GM21528 (cell line): ENCODE data around the gene TSPAN9.

ENCODE experiments used
- ATAC-seq: cut with Tn5 transposase; IDR thresholded peaks from one replicate; pipeline ENCODE4 v1.9.1; 2021; ENCODE audit warnings: mild to moderate bottlenecking, moderate library complexity; ENCODE audit not compliant: unreplicated experiment, low FRiP score

The TSPAN9 gene

DNA sequence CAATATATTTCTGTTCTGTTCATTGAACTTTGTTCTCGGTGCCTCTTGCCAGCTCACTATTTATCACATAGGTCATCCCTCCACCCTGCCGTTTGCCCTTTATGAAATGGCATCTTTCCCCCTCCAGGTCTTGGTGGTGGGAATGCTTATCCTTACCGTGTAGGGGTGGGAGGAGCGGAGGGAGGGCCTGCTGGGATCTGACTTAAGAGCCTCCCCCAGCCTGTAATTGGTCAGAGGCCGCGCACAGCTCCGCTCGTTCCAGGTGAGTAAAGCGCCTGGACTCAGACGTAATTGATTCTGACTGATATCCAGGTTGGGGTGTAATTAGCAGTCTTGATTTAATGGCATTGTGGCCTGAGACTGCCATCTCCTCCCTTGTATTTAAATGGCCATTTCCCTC is 185.3 kb downstream of the TSPAN9 start:
- no peak for ATAC-seq

DNA sequence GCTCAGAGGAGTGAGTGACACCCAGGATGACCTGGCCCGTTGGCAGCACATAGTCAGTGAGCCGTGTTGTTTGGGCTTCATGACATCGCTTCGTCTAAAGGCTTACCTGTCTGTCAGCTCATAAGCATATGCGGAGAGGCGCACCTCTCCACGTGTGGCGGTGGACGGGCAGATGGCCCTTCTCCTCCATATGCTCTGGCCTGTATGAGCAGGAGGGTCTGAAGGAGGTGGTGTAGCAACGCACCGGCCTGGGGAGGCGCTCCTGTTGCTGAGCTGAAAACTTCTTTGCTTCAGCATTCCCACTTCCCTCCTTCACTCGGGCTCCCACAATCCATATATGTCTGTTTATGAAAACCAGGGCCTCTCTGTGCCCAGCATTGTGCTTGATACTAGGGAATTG is 186.1 kb downstream of the TSPAN9 start:
- ATAC-seq = no peak

GRCh38 chr12:3263939-3264922 is 187.1 kb downstream of the TSPAN9 start:
- ATAC-seq = no peak

DNA sequence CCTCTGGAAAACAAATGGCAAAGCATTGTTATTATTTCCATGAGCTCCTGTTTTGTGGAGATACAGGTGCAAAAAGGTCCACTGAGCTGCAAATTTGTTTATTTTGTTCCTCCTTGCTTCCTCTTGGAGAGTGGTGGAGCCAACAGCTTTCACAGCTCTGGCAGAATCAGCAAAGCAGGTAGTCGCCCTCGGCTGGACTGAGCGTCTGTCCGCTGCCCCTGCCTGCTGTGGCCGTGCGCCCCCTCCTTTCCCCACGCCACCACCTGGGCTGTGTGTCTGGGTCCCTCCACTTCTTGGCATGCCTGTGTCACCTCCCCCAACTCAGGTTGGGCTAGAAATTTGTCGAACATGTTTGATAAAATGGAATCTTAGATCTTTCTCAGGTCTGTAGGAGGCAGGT is 188.2 kb downstream of the TSPAN9 start:
- ATAC-seq = no peak

- ATAC-seq = no peak
Observed at GRCh38 chr12:3266638-3267037, 189.5 kb downstream of the TSPAN9 start.

GRCh38 chr12:3267690-3268089 is 190.5 kb downstream of the TSPAN9 start:
- ATAC-seq = no peak

DNA sequence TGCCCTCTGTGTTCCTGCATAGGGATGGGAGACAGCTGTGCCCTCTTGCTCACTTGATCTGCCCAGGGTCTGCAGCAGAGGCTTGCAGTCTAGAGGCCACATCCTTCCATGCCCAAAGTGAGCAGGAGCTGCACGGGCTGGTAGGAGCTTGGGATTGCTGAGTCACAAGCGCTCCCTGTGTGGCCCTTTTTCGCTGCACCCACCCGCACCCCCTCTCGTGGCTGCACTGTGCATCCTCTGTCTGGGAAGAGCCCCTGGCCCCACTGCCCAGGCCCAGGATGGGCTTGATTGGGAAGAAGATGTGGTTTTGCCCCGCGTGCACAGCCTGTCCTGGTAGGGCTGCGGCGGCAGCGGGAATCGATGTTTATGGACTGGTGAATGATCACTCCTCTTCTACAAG is 192.4 kb downstream of the TSPAN9 start:
- no peak for ATAC-seq

- ATAC-seq = no peak
Observed at GRCh38 chr12:3271146-3271545, 194.0 kb downstream of the TSPAN9 start.

- ATAC-seq = no peak
Observed at GRCh38 chr12:3271639-3272038, 194.5 kb downstream of the TSPAN9 start.

- no peak for ATAC-seq
Observed at GRCh38 chr12:3272958-3273357, 195.8 kb downstream of the TSPAN9 start.

DNA sequence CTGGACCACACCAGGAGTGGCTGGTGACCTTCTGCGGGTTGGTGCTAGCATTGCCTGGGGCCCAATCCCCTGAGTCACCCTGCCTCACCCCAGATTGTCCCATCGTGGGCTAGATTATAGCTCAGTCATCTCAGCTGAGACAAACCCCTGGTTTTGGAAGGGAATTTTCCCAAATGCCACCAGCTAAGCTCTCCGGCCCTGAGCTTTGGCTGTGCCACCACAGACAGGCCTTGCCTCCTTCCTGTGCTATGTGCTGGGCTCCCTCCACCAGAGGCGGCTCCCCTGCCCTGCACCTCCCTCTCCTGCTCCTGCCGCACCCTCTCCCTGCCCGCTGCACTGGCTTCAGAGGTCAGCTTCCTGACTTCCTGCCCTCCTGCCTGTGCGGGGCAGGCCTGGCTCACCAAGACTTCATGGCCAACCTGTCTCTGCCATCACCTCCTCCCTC is 196.3 kb downstream of the TSPAN9 start:
- ATAC-seq = no peak

DNA sequence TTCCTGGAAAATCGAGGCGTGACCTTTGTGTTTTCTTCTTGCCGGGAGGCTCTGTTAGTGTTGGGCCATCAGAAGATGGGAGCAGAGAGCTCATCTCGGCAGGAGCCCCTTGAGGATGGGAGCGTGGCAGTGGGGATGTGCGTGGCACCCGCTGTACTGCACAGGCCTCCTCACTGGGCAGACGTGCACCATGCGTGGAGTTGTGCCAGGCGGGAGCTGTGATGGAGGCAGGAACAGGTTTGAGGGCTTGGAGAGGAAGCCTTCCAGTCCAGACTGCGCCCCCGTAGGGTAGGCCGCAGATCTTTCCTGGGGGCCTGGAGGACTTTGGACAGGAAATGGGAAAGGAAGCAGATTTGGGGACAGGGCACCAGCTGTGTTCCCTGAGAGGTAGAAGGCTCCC is 197.5 kb downstream of the TSPAN9 start:
- ATAC-seq = no peak

DNA sequence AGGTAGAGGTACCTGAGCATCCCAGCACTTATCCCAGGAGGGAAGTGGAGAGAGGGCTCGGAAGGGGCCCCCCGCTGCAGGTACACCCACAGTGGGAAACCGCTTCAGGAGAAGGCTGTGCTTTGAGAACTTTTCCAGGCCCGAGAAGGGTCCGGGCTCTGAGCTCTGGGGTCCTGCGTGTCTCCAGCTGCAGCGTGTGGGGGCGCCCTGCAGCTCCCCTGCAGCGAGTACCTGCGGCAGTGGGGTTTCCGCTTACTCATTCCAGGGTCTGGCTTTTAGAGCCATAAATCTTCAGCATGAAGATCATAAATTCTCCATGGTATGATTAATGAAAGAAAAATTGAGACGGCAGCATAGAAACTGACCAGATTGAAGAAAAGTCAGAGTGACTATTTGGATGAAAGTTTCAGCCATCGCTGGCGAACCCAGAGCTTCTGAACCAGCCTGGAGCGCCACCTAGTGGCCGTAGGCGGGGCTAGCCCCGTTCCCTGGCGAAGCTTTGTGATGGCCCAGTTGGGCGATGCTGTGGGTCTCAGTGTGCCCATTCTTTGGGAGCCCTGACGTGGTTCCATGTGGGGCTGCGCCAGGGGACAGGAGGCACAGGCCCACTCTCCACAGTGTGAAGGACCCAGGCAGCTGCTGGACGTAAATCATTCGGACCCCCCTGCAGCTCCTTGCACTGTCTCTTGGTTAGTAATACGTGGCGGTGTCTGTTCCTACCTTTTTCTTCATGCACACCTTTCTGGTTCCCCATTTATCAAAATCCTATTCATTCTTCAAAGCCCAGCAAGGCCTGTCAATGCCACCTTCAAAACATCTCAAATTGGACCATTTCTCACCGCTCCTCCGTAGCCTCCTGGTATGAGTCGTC is 198.2 kb downstream of the TSPAN9 start:
- ATAC-seq = no peak

DNA sequence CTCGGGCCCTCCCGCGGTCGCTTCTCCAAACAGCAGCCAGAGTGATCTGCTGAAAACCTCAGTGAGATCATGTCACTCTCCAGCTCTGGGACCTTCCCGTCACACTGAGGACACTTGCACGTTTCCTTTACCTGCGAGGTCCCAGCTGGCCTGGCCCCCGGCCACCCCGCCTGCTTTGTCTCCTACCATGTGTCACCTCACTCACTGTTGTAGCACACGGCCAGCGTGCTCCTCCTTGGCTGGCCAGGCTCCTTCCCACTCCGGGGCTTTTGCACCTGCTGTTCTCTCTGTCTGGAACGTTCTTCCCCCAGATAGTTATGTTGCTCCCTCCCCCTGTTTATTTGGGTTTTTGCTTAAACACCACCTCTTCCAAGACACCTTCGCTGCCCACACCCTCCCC is 199.0 kb downstream of the TSPAN9 start:
- no peak for ATAC-seq

DNA sequence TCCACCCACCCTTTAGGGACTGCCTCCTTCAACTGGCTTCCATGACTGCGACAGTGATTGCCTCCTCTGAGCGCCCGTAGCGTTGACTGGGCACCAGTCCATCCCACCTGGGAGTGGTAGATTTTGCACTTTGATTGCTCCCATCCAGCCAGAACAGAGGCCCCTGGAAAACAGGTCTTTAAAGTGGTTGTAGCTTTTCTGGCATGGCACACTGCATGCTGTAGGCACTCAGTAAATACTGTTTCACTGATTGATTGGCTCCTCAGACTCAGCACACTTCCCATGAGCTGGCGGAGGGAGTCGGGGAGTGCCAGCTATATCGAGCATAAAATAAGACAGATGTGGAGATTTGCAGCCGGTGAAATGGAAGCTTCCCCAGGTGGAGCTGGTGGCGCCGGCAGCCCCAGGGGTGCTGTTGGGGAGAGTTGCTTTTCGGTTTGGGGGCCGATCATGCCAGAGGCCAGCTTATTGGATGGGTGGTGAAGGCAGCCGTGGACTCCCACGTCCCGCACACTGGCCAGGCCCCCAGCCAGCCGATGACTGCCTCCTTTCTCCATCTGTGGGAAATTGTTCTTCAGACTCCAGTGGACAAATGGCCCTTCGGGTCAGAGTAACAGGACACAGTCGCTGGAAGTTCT is 200.2 kb downstream of the TSPAN9 start:
- no peak for ATAC-seq

- ATAC-seq = no peak
Observed at GRCh38 chr12:3278681-3279414, 201.7 kb downstream of the TSPAN9 start.

GRCh38 chr12:3279415-3279780 is 202.2 kb downstream of the TSPAN9 start:
- ATAC-seq = no peak

DNA sequence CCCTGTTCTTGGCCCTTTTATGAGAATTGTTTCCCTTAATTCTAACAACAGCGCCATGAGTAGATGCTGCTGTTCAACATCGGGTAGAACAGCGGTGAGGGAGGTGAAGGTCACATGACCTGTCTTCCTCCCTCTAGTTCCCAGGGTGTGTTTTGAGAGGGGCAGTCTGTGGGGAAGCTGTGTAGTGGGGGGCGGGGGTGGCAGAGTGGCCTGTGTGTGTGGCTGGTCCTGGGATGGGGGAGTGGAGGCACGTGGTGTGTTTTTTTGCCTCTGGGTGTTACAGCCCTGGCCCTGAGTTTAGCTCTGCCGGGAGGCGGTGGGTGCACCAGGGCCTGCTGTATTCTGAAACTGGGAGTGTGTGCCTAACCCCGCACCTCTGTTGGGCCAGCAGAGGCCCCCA is 202.7 kb downstream of the TSPAN9 start:
- ATAC-seq = no peak

GRCh38 chr12:3280967-3281366 is 203.8 kb downstream of the TSPAN9 start:
- no peak for ATAC-seq
